HG03432 (cell line): ENCODE data around the gene ZNF672.
"Not testable (repeated sequence)": the region's sequence is repeated elsewhere in the genome, so short reads cannot be mapped to it uniquely, and the experiment has no call there.

Source experiments
- ATAC-seq: cut with Tn5 transposase; IDR thresholded peaks from one replicate; pipeline ENCODE4 v1.9.1; 2021; ENCODE audit warnings: mild to moderate bottlenecking, moderate library complexity; ENCODE audit not compliant: unreplicated experiment

ZNF672 gene

DNA sequence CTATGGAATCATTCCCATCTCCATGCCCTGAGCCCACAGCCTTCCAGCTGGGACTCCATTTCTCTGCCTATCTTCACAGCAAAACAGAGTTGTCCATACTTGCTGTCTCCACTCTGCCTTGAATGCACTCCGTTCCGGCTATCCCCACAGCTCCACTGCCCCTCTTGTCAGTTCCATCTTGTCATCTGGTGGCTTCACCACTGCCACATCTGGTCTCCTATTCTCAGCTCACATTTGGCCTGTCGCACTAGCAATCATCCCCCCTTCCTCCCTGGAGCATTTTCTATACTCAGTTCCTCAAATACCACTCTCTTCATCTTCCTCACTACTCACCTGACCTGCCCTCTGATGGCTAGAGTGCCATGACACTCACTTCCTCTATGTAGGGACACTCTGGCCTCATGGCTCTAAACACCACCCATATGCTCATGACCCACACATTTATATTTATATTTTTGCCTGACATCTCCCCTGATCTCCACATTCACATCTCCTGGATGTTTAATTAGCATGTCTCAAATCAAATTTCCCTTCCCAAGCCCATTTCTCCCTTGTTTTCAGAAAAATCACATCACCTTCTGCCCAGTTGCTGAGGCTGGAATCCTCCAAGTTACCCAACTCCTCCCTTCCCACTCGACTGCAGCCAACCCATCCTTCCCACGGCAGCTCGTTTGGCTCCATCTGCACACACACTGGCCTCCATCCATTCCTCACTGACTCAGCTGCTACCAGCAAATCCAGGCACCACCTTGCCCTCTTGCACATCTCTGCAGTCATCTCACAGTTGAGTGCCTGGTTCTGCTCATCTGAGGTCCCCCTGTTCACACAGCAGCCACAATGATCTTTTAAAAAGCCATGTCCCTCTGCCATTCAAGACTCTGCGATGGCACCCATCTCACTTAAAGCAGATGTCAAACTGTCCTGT, 14.7 kb downstream of the ZNF672 start:
- no peak for ATAC-seq

DNA sequence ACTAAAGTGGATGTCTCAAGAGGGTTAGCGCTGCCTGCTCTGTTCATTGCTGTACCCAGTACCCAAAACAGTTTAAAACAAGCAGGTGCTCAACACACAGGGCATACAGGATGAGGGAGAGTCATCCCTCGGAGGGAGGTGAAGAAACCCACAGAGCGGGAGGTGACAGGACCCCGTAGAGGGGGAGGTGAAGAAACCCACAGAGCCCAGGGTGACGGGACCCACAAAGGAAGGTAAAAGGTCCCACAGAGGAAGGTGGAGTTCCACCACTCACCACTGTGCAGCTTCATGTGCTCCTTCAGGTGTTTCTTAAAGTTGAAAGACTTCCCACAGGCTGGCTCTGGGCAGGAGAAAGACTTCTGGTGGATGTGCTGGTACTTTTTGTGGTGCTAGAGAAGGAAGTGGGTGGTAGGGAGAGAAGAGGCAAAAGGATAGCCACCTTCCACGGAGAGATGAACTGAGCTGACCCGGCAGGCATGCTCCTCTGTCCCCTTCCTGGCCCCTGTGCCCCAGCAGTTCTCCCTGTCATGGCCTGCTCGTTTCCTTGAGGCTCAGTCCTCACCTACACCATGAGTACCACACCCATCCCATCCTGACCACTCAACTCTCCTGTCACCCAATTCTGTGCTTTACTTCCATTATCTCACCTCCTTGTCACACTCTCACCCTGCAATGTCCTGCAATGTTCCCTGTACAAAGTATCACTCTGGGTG, 15.8 kb downstream of the ZNF672 start:
- no peak for ATAC-seq

DNA sequence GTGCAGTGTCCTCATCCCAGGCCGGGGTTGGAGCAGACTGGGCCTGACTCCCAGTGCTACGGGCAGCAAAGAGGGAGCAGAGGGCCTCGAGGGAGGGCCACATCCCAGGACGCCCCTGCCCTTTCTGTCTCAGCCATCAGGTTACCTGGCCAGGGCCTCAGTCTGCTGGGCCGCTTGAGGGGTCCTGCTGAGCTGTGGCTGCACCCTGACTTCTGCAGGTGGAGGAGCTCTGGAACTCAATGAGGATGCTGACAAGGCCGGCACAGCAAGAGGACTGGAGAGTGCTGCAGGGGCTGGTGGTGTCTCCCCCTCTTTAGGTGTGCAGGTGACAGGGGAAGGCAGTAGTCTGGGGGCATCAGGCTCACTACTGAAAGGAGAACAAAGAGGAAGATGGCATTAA, 17.6 kb downstream of the ZNF672 start:
- ATAC-seq, result no peak

DNA sequence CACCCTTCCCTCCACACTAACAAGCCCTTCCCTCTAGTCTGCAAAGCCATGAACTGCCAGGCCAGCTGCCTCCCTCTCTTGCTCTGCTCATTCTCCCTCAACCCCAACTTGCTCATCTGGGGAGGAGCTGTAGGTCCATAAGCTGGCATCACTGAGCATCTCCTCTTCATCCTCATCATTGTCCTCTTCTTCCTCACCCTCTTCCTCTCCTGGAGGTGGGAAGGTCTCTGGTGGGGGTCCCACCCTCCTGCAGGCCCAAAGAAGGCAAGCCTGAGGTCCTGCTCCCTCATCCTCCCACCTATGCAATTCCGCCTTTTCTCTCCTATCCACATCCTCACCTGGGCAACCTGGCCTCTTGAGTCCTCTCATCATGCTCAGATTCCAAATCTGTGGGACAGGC, 18.2 kb downstream of the ZNF672 start:
- ATAC-seq, result no peak

DNA sequence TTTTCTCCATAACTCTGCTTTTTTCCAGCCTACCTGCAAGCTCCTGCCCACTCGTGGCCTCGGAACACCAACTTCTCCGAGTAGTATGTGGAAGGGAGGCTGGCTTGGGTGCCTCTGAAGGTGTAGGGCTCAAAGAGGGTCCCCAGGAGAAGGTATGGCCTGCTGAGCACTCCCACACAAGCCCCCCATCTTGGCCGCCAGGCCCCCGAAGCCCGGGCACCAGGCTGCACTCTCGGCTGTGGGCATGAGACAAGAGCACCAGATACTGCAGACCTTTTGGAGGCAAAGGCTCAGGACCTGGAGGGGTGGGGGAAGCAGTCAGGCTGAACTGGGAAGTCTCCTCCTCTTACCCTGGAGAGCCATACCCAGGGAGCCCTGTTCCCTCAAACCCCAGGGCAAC, 19.2 kb downstream of the ZNF672 start:
- no peak for ATAC-seq

DNA sequence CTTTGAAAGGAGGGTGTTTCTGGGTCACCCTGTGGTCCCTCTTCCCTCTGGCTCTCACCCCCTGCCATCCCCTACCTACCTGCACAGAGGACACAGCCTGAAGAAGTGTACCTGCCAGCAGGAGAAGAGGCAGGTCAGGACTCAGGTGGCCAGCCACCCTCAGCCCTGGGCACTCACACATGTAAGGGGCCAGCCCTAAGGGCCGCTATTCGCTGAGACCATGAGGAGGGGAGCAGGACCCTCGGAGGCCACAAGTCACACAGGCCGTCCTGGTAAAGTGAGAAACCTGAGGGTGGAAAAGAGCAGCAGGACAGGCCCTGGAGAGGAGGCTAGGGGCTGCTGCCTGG, 19.7 kb downstream of the ZNF672 start:
- ATAC-seq, result peak; percentile 1

DNA sequence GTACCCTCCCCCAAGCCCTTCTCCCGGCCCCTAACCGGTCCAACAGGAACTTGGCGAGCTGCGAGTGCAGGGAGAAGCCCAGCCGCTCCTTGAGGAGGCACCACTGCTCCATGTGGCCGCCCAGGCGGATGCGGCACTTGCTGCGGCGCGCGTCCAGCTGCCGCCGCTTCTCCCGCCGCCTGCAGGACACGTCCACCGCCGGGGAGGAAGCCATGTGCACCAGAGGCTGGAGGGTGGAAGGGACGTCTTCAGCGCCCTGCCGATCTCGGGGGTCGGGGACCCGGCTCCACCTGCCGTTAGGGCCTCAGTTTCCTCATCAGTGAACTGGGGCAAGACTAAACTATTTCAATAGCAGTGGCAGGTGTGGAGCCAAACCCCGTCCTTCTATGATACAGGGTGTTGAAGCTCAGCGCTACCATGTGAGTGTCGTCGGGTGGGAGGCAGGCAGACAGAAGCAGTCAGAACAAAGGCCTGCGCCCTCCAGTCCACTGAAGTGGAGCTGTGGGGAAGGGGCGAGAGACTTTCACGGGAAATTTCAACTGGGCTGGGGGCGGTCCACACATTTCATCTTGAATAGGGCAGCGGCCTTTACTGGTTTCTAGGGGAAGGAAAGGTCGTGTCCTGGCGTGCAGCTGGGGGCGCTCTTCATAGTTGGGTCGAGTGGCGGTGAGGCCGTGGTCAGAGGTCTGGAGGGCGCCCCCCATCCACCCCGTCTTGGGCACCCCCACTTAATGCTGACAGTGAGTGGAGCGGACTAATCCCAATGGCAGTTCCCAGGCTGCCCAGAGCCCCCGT, 20.3 kb downstream of the ZNF672 start:
- ATAC-seq, result peak; percentile 44

DNA sequence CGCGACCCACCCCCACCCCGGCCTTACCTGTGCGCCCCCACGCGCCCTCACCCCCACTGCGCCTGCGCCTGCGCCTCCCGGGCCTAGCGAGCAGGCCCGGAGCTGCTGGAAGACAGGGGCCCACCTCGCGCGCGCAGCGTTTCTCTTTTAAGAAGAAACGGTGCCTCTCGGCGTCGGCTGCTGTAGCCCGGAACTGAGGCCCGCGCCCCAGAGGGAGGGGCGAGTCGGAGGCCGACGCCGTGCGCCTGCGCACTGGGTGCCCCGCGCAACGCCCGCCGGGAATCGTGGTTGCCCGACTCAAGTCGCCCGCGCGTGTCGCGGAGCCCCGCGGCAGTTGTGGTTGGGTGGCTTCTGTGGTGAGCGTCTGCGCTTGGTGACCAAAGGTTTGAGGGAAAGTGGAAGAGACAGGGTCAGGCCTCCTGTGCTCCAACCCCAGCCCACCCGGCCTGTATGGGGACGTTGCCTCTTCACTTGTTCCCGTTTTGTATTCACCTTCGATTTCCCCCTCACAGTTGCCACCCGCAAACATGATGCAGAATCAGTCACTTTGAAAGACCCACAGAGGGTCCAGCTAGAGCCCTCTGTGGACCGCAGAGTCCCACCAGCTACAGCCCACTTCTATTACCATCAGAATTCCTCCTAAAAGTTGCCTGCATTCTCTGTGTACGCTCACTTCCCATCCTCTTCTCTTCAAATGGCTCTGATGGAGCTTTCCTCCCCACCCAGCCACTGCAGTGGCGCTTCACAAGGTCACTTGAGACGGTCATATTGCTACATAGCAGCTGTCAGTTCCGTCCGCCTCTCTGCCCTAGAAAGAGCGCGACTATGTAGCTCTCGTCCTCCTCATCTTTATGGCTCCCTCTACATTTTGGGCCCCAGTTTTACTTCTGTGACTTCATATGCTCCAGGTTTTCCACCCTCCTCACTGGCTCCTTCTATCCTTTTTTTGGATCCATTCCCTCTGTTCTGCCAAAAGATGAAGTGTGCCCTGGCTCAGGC, 21.2 kb downstream of the ZNF672 start, which contains the start of gene ZNF692:
ZNF692 (minus strand) TSS at position 195 of the 999 bp plus-strand sequence. CDS start 776 bp downstream, outside the sequence.
- ATAC-seq, result peak; percentile 78

DNA sequence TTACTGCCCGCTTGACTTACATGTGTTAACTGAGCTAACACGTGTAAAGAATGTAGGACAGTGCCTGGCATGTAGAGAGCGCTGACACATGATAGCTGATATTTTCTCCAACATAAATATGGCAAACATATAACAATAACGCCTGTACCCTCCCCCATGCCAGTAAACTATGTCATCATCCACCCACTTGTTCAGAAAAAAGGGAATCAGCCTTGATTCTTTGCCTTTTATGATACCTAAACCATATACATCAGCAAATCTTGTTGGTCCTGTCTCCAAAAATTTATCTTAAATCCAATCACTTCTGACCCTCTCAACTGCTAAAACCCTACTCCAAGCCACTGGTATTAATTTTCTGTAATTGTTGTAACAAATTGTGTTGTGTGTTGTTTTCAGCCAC, 22.0 kb downstream of the ZNF672 start:
- ATAC-seq, result no peak

DNA sequence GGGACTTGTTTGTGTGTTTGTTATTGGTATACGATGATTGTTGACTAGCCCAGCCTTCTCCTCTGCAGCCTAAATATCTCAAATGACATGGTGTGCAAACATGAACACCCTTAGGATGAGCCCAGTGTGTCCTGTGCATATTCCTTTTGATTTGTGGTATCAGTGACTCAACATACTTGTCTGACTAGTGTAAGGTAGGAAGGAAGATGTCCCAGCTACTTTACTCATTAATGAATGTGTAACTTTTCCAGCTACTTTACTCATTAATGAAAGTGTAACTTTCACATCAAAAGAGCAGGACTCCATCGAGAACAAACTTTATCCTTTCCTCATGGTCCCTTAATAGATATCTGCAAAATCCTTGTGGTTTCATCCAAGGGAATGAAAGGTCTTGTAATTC, 23.6 kb downstream of the ZNF672 start:
- no peak for ATAC-seq

DNA sequence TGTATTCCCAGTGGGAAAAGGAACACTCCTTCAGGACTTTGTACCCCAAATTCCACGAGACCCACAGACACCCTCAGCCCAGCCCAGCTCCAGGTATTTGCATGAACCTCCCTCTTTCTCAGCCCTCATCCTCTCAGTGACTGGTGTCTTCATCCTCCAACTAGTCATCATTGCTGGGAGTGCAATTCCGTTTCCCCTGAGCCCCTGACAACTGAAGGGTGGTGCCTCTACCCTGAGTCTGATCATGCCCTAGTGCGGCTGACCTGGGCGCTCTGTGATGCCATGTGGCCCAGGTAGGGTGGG, 24.6 kb downstream of the ZNF672 start:
- peak; percentile 13 for ATAC-seq

DNA sequence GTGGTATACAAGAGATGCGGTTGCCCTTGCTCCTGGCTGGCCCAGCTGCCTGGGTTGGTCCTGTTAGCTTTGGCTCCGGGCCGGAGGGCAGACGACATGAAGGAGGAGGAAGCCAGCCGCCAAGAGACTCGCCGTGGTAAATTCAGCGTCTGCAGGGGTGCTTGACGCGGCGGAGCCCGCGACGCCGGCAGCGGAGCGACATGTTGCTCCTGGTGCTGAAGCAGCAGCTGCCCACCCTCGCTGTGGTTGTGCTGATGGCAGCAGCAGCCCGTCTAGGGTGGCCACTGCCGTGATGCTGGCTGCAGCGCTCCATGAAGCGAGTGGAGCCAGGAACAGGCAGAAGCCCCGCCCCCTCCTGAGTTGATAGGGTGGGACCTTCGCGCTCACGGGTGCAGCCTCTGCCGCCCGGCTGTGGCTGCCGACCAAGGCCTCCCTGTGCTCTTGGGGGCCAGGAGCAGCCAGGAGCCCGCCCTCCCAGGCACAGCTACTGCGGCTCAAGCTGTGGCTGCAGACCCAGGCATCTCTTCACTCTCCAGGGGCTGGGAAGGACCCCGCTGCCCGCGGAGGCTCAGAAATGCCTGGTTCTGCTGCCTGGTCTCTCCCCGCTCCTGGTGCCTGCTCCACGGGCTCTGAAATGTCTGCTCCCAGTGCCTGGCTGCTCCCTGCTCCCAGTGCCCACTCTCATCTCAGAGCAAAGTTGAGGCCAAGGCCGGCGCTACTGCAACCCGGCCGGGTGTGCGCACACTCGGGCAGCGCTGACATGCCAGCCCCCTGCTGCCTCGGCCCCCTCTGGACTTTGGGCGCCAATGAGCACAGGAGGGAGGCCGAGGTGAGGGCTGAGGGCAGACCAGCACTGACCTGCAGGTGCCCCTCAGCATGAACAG, 25.2 kb downstream of the ZNF672 start:
- ATAC-seq, result peak; percentile 74

DNA sequence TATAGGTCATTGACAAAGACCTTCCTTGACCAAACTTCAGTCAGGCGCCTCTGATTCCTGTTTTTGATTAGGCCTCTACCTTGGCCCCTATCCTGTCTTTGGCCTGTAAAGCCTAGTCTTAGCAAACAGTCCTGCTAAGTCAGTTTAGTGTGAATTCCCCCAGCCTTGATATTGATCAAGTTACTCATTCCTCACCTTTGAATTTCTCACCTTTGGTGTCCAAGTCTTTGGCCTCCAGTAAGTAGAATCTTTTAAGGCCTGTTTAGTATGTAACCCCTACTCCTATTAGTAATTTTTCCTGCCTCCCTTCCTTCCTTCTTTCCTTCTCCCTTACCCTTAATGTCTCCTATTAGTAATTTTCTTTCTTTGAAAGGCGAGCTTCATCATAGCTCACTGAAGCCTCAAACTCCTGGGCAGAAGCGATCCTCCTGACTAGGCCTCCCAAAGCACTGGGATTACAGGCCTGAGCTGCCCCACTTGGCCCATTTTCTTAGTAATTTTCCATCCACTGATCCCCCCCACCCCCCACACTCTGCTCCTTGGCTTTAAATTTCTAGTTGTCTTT, 33.9 kb downstream of the ZNF672 start:
- ATAC-seq, result no peak

DNA sequence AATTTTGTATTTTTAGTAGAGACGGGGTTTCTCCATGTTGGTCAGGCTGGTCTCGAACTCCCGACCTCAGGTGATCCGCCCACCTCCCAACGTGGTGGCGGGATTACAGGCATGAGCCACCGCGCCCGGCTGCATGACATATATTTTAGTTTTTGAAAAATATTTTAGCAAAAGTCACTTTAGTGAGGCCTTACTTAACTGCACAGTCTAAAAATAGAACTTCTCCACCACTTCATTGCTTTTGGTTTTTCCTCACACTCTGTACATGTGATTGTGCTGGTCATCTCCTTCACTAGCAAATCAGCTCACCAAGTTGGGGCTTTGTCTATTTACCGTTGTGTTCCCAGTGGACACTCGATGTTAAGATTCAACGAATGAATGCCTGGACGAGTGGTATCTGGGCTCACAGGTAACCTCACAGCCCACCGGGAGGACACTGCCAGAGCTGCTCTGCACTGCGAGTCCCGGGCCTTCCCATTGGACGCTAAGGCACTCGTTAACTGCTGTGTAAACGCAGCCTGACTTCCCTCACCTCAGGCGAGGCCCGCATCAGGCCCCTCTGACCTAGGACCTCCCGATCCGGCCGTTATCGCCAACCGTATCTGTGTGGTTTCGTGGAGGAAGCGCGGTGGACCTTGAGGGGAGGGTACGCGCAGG, 34.9 kb downstream of the ZNF672 start:
- ATAC-seq, result peak; percentile 49

DNA sequence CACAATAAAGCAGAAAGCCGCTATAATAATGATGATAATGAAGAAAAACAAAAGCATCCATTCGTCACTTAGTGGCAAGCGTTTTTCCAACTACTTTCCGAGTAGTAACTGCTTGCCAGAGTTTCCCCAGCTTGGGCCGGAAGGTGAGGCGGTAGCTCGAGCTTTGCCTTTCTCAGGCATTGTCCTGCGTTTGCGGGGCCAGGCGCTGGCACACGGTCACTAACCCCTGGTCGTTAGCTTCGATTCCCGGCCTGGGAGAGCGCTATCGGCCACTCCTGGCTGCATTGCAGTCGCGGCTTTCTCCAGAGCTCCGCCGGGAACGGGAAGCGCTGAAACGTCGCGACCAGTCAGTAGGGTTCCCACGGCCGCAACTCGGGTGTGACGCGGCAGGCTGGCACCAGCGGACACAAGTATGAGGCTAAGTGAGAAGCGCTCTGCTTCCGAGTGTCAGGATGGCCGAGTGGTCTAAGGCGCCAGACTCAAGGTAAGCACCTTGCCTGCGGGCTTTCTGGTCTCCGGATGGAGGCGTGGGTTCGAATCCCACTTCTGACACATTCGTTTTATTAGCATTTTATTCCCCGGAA, 35.5 kb downstream of the ZNF672 start:
- ATAC-seq, result peak; percentile 79

DNA sequence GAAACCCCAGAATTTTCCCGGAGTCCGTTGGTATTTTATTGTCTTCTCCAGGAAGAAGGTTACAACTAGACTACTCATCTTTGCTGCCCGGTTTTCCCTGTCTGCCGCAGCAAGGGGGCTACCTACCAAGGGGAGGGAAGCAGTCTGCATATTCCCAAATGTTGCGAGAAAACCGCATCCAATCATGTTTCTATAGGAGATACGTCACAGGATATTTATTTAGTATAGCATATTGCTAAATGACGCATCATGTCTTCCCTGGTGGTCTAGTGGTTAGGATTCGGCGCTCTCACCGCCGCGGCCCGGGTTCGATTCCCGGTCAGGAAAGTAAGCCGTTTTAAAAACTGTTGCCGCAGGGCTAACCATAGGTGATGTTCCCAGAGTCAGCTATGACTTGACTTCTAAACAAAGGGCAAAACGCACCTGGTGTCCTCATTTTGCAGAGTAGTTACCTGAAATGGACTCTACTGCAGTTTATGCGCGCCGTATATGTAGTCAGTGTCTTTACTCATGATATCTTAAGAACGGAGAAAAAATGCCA, 36.0 kb downstream of the ZNF672 start:
- peak; percentile 70 for ATAC-seq

DNA sequence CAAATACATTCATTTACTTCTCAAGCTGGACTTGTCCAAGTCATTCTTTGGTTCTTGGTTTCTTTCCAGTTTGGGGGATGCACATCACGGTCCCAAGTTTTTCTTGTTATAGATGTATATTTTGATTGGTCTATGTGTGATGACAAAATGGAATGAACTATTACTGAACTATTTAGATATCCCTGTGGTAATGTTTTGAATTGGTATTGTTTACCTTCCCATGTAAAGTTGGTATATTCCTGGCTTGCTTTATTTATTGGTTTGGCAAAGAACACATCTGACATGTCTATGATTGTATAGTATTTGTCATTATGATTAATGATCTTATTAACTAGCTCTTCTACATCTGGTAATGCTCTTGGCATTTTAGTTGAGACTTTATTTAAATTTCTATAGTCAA, 43.2 kb downstream of the ZNF672 start:
- no peak for ATAC-seq

DNA sequence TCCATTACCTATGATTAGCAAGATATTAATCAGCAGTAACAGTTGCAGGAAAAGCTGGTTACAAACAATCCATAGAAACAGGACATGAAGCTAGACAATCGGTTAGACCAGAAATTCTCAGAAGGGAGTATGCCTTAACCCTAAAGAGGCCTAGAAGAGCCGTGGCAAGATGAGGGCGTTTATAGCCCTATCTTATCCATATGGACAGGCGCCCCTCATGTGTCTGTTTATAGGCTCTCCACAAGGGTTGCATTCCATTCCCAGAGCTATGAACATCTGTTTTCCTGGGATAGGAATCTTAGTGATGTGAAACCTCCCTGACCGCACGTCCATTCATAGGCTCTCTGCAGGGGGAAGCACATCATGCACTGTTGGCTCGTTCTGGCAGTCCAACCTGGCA, 44.4 kb downstream of the ZNF672 start:
- ATAC-seq, result not testable (repeated sequence)
